Measurements from ENCODE around the gene TIMM22. TPM values are rescaled to one million over a fixed set of nuclear protein-coding genes. Genes with fewer than 3 reads are reported as not detected.

The TIMM22 gene
- total RNA-seq, 1 experiment from 2014 or later = 14.0 TPM

- no peak for ATAC-seq
- ChIA-PET POLR2A (no interaction called here), CTCF (no interaction called here), RAD21 (ENCODE audit: low non-redundant PET in 1 of 2, low total read pairs in 2 of 2, uncharacterized antibody in 2 of 2, unreplicated experiment in 2 of 2) (no interaction called here)
- TF ChIP-seq TCF7L2 (IDR thresholded peaks at IDR 0.05; ENCODE audit: borderline replicate concordance, extremely low read depth, insufficient read depth, insufficient read length) (no peak), CTCF (IDR thresholded peaks at IDR 0.05 in 2 of 3, conservative IDR thresholded peaks at IDR 0.05 in 1 of 3; ENCODE audit: borderline replicate concordance in 1 of 3, insufficient read depth in 1 of 3, low read depth in 2 of 3, low read length in 2 of 3) (no peak), YY1 (IDR thresholded peaks at IDR 0.05; ENCODE audit: extremely low read depth, insufficient replicate concordance, low read depth, low read length) (no peak), POLR2A (IDR thresholded peaks at IDR 0.05; ENCODE audit: borderline replicate concordance, extremely low read depth, insufficient read depth, insufficient read length) (no peak), ELF1 (IDR thresholded peaks at IDR 0.05; ENCODE audit: borderline replicate concordance, low read depth) (no peak), FOSL1 (IDR thresholded peaks at IDR 0.05; ENCODE audit: low read depth) (no peak), SRF (IDR thresholded peaks at IDR 0.05; ENCODE audit: low read depth) (no peak), SIN3A (IDR thresholded peaks at IDR 0.05; ENCODE audit: low read depth) (no peak), SP1 (IDR thresholded peaks at IDR 0.05; ENCODE audit: low read depth) (no peak), JUND (IDR thresholded peaks at IDR 0.05) (no peak), MAX (IDR thresholded peaks at IDR 0.05) (no peak), EGR1 (IDR thresholded peaks at IDR 0.05; ENCODE audit: low read depth) (no peak), EZH2phosphoT487 (IDR thresholded peaks at IDR 0.05; ENCODE audit: borderline replicate concordance) (no peak), ZFX (IDR thresholded peaks at IDR 0.05) (no peak), CEBPB (IDR thresholded peaks at IDR 0.05; ENCODE audit: low read depth) (no peak), EZH2 (IDR thresholded peaks at IDR 0.05) (no peak), CBX3 (IDR thresholded peaks at IDR 0.05; ENCODE audit: low read depth) (no peak)
- TF ChIP-seq, protein P1, sequence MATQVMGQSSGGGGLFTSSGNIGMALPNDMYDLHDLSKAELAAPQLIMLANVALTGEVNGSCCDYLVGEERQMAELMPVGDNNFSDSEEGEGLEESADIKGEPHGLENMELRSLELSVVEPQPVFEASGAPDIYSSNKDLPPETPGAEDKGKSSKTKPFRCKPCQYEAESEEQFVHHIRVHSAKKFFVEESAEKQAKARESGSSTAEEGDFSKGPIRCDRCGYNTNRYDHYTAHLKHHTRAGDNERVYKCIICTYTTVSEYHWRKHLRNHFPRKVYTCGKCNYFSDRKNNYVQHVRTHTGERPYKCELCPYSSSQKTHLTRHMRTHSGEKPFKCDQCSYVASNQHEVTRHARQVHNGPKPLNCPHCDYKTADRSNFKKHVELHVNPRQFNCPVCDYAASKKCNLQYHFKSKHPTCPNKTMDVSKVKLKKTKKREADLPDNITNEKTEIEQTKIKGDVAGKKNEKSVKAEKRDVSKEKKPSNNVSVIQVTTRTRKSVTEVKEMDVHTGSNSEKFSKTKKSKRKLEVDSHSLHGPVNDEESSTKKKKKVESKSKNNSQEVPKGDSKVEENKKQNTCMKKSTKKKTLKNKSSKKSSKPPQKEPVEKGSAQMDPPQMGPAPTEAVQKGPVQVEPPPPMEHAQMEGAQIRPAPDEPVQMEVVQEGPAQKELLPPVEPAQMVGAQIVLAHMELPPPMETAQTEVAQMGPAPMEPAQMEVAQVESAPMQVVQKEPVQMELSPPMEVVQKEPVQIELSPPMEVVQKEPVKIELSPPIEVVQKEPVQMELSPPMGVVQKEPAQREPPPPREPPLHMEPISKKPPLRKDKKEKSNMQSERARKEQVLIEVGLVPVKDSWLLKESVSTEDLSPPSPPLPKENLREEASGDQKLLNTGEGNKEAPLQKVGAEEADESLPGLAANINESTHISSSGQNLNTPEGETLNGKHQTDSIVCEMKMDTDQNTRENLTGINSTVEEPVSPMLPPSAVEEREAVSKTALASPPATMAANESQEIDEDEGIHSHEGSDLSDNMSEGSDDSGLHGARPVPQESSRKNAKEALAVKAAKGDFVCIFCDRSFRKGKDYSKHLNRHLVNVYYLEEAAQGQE (IDR thresholded peaks at IDR 0.05; ENCODE audit: low read depth) = no peak
- TF ChIP-seq, protein P2, sequence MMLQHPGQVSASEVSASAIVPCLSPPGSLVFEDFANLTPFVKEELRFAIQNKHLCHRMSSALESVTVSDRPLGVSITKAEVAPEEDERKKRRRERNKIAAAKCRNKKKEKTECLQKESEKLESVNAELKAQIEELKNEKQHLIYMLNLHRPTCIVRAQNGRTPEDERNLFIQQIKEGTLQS (IDR thresholded peaks at IDR 0.05) = no peak
- H3K36me3 ChIP-seq (ENCODE audit: control insufficient read depth in 1 of 2, insufficient read depth in 2 of 2, low read length in 2 of 2) = no peaks in the 10 kb centered on the region
- H3K9me3 ChIP-seq (ENCODE audit: control insufficient read depth in 1 of 2, insufficient read depth in 1 of 2, low read depth in 1 of 2, low read length in 2 of 2) = no peaks in the 10 kb centered on the region
- H3K4me3 ChIP-seq (replicated peaks in 1 of 2; ENCODE audit: low read depth in 1 of 2, low read length in 2 of 2) = no peak overlapping the region
- no peak overlapping the region for H3K9ac ChIP-seq (ENCODE audit: low read length)
- BruUV-seq (replicated peaks) = no TSS peak
- no peak overlapping the region for H3K27ac ChIP-seq (ENCODE audit: low read depth, low read length)
- H3K4me2 ChIP-seq (ENCODE audit: low read length) = no peak overlapping the region
- no peaks in the 10 kb centered on the region for H3K9me2 ChIP-seq (ENCODE audit: insufficient read depth)
- no peaks in the 10 kb centered on the region for H3K27me3 ChIP-seq (ENCODE audit: insufficient read depth, low read length)
- no peaks in the 10 kb centered on the region for H3K79me2 ChIP-seq (ENCODE audit: insufficient read depth, low read length)
- intact Hi-C loops (cut with micrococcal nuclease) = no loop called here
- H4K20me1 ChIP-seq (ENCODE audit: insufficient read depth) = no peaks in the 10 kb centered on the region
- no peak overlapping the region for H2AFZ ChIP-seq (ENCODE audit: low read depth, low read length, poor library complexity, severe bottlenecking)
- no peak for DNase-seq (ENCODE audit: low read depth, low spot score)
- H3K4me1 ChIP-seq (ENCODE audit: control insufficient read depth in 1 of 2, insufficient read depth in 2 of 2, low read length in 2 of 2) = no peaks in the 10 kb centered on the region
Measured at GRCh38 chr17:1042486-1042885, 45.6 kb downstream of the TIMM22 start.

Measured in HCT116 (cell line).